NCI-H1694 (cell line): ENCODE measurements around the gene MCRIP2.

ENCODE experiments used
- DNase-seq: peaks from one replicate; lab custom pipeline; 2025; lab: John Stamatoyannopoulos, UW

The MCRIP2 gene

DNA sequence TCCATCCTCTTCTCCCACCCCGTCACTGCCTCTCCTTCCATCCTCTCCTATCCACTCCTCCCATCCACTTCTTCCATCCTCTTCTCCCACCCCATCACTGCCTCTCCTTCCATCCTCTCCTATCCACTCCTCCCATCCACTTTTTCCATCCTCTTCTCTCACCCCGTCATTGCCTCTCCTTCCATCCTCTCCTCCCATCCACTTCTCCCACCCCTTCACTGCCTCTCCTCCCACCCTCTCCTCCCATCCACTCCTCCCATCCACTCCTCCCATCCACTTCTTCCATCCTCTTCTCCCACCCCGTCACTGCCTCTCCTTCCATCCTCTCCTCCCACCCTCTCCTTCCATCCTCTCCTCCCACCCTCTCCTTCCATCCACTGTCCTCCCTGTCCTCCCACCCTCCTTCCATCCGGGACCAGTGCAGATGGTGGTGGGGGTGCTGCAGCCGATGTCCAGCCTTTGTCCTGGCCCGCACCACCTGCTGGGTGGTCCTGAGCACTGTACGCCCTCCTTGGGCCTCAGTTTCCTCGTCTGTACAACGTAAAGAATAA is 9.7 kb upstream of the MCRIP2 start:
- DNase-seq = no peak

DNA sequence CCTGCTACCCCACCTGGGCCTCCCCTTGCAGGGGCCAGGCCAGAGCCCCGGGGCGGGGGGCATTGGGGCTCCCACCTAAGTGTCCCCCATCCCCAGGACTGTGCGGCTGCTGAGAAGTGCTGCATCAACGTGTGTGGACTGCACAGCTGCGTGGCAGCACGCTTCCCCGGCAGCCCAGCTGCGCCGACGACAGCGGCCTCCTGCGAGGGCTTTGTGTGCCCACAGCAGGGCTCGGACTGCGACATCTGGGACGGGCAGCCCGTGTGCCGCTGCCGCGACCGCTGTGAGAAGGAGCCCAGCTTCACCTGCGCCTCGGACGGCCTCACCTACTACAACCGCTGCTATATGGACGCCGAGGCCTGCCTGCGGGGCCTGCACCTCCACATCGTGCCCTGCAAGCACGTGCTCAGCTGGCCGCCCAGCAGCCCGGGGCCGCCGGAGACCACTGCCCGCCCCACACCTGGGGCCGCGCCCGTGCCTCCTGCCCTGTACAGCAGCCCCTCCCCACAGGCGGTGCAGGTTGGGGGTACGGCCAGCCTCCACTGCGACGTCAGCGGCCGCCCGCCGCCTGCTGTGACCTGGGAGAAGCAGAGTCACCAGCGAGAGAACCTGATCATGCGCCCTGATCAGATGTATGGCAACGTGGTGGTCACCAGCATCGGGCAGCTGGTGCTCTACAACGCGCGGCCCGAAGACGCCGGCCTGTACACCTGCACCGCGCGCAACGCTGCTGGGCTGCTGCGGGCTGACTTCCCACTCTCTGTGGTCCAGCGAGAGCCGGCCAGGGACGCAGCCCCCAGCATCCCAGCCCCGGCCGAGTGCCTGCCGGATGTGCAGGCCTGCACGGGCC is 8.9 kb upstream of the MCRIP2 start:
- no peak for DNase-seq

DNA sequence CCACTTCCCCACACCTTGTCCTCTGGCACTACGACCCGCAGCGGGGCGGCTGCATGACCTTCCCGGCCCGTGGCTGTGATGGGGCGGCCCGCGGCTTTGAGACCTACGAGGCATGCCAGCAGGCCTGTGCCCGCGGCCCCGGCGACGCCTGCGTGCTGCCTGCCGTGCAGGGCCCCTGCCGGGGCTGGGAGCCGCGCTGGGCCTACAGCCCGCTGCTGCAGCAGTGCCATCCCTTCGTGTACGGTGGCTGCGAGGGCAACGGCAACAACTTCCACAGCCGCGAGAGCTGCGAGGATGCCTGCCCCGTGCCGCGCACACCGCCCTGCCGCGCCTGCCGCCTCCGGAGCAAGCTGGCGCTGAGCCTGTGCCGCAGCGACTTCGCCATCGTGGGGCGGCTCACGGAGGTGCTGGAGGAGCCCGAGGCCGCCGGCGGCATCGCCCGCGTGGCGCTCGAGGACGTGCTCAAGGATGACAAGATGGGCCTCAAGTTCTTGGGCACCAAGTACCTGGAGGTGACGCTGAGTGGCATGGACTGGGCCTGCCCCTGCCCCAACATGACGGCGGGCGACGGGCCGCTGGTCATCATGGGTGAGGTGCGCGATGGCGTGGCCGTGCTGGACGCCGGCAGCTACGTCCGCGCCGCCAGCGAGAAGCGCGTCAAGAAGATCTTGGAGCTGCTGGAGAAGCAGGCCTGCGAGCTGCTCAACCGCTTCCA is 8.1 kb upstream of the MCRIP2 start:
- DNase-seq = no peak

DNA sequence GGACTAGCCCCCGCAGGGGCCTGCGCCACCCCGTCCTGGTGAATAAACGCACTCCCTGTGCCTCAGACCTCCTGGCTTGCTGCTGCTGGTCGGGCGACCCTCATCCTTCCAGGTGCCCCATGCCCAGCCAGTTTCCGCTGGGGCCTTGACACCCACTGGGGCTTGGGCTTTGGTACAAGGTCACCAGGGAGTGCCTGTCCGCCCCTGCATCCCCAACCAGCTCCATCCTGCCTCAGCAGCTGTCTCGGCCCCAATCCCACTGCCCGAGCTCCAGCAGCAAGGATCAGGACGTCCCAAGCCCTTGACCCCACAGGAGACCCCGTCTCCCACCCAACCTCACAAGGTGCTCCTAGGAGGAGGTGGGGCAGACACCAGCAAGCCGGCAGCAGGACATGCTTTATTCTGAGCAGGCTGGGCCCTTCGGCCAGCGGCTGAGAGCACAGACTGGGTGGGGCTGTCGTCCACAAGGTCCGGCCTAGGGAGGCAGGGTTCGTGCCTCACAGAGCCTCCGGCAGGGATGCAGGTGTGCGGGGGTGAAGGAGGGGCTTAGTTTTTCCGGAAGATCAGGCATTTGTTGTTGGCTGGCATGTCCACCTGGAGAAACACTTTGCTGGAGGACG is 7.5 kb upstream of the MCRIP2 start:
- no peak for DNase-seq

DNA sequence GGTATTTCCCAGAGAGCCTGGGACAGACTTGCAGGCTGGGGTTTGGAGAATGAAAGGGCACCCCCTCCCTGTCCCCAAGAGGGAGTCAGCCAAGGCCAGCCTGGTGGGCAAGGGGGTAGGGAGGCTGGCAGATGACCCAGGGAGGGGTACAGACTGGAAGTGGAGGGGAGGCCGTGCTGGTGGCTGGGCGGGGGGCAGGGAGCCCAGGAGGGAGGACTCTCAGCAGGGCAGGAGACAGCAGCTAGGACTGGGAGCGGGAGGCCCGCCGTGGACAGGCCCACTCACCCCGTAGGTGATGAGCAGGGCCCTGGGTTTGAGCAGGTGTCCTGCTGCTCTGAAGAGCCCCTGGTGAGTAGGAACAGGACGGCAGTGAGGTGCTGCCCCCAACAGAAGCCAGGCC is 6.6 kb upstream of the MCRIP2 start:
- no peak for DNase-seq

DNA sequence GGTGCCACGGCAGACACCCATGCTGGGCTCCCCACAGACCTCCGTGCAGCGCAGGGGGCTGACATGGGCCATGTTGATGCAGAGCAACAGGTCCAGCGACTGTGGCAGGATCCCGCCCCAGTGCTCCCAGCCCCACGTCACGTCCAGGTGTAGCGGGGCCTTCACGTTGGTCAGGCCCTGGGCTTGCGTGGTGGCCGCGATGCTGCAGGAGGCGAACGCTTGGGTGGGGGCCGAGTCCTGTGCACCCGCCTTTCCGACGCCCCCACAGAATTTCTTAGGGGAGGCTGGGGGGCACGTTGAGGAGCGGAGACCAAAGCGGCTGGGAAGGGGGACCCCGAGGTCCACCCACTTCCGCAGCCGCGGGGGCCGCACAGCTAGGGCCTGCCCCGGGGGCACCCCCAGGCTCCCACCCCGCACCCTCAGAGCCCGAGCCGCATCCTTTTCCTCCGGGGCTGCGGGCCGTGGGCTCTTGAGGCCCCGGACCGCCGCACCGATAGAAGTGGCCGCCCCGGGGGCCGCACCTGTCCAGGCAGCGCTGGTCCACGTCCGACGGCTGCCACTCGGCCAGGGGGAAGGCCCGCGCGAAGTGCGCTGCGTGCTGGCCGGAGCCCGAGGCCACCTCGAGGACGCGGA is 5.9 kb upstream of the MCRIP2 start:
- DNase-seq = no peak

DNA sequence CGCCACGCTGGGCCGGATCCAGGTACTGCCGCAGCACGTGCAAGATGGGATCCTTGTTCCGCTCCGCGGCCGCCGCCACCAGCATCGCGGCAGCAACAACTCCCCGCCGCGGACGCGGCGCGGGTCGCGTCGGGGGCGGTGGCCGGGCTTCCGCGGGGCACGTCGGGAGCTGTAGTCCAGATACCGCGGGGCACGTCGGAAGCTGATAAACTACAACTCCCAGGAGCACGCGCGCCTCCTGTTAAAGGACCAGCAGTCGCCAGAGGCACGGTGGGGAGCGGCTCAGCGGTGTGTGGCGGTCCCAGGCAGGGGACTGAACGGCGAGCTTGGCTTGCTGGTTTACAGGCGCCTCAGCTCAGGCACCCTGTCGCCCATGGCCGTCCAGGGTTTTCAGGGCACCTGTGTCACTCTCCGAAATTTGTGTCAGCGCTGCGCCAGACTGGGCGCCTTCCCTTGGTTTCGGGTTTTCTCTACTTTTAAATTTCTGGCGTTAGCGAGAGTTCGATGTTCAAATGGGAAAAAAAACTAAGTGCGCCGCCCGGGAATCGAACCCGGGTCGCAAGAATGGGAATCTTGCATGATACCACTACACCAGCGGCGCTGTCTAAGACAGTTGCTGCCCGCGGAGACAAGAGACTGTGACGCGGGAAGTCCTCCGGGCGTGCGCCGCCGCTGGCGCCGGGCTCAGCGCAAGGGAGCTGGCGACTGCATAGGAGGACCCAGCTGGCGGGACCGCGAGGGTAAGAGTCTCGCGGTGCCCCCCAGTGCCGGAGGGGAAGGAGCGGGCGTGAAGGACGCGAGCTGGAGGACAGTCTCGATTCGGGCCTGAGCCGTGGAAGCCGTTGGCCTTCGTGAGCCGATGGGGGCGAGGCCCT is 5.2 kb upstream of the MCRIP2 start, which contains the start of gene METTL26:
Gene METTL26 (minus strand): TSS at position 100 of the 875 bp plus-strand sequence. CDS start 15 bp downstream, at position 85.
- DNase-seq = peak; percentile 82

DNA sequence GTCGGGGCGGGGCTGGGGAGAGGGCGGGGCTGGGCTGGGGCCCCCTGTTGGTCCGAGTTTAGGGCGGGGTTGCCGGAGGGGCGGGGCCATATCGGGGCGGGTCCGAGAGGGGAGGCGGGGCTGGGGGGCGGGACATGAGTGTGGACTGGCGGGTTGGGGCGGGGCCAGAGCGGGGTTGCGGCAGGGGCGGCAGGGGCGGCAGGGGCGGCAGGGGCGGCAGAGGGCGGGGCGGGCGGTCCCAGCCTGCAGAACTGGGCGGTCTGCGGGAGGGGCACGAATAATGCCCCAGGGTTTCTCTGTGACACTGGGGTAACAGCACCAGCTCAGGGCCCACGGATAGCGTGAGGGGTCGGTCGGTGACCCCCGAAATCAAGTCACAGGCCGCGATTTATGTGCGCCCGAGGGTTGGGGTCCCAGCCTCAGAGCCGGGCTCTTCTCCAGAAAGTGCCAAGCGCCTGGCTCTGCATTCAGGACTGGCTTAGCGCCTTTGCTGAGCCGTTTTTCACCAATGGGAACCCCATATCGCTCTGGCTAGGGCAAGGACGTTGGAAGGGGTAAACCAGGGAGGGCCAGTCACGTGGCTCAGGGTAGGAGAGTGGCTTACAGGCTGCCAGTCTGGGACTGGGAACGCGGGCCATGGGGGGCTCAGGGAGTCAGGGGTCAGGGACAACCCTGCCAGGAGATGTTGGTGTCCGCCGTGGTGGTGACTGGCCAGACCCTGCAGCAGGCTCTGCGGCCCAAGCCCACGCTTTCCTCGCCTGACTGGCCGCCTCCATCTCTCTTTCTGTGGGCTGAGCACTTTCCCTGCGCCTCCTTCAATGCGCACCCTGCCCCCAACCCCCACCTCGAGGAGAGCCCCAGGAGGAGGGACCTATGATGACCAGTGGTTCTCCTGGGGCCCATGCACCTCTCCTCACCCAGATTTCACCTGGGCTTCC is 4.3 kb upstream of the MCRIP2 start:
- no peak for DNase-seq

DNA sequence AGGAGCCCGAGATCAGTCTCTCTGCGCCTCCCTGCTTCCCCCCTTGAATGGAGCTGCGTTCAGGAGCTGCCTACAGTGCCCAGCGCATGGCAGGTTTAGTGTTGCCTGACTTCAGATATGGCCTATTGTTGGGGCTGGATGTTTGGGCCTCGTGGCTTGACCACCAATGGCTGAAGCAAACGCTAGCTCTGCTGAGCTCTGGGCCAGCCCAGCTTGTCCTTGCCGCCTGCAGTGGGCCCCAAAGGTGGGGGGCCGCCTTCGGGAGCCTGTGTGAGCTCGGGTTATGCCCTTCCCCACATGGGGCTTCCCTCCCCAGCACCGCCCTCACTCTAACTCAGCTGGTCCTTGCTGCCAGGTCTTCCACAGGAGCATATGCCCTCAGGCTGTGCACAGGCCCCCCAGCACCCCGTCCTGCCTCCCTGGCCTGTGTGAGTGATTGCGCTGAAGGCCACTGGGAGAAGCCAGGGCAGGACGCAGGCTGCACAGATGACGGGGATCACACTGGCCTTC is 3.5 kb upstream of the MCRIP2 start:
- no peak for DNase-seq

DNA sequence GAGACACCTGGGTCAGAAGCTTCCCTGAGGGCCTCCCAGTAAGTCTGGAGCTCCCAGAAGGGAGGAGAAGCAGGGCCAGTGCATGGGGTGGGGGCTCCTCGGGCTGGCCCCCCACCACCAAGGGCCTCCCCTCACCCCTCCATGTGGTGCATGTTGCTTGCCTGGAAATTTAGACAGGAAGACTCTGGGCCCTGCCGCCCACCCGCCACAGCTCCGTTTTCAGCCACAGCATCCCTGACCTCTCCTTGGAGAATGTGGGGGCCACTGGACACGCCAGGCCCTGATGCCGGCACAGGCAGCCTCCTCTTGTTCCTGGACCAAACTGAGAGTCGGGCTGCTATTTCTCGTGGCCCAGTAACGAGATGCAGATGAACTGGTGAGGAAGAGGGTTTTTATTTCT is 2.8 kb upstream of the MCRIP2 start:
- no peak for DNase-seq

DNA sequence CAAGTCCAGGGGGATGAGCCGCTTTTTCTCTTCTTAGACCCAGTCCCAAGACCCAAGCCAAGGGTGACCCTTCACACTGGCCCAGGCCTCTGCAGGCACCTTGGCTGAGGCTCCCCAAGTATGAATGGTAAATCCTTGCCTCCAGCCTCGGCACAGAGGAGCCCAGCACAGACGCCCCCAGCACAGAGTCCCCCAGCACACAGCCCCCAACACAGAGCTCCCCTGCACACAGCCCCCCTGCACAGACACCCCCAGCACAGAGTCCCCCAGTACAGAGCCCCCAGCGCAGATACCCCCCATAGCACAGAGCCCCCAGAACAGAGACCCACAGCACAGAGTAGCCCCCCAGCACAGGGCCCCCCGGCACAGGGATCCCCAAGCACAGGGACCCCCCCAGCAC is 1.0 kb upstream of the MCRIP2 start:
- no peak for DNase-seq

DNA sequence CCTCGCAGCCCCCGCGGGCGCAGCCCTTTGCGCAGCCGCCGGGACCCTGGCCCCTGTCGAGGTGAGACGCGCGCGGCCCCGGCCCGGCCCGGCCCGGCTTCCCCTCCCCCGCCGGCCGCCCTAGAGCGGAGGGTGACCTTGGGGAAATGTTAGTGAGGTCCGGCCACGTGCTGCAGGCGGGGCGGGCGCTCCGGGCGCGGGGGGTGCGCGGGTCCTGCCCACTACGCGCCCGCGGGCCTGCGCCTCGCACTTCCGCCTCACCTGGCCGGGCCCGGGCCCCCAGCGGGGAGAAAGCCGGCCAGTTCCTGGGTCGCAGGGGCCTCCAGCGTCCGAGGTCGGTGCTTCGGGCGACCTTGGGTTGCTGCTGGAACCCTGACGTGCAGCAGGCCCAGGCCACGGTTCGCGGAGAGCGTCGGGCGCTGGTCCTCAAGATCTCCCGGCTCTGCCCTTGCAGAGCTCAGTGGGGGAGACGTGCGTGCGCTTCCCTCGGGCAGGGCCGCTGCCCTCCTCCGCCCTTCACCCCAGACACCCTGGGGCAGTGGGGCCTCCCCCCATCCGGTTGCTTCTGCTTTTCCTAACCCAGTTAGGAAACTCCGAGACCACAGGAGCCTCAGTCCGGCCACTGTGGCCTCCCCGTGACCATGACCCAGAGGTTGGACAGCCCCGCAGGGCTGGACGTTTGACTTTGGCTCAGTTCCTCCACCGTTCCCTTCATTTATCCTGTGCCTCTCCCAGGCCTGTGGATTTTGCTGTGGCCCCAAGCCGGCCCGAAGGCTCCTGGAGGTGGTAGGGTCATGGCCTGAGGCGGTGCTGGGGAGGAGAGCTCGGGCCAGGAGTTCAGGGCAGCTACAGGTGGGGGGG is 791 bp downstream of the MCRIP2 start:
- no peak for DNase-seq

DNA sequence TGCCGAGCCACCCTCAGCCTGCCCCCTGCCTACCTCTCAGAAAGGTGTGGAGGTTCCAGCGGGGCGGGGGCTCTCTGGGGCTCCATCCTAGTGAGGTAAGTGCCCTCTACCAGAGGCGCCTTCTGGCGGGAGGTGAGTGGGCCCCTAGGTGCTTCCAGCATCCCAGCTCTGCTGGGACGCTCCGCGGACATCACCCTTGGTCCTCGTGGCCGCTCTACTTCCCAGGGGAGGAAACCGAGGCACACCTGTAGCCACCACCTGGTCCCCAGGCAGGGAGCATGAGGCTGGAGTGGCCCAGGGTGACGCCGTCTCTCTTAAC is 1.4 kb downstream of the MCRIP2 start:
- DNase-seq = no peak

DNA sequence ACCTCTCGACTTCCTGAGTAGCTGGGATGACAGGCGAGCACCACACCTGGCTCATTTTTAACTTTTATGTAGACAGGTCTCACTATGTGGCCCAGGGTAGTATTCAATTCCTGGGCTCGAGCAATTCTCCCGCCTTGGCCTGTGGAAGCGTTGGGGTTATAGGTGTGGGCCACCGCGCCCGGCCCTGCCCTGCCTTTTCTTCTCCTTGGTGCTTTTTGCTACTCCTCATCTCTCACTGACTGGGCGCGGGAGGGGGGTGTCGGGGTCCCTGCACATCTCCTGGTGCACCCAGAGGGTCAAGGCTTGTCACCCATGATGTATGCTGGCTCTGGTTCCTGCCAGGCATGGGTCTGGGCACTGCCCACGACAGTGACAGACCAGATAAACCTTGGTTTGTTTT is 2.9 kb downstream of the MCRIP2 start:
- DNase-seq = no peak

DNA sequence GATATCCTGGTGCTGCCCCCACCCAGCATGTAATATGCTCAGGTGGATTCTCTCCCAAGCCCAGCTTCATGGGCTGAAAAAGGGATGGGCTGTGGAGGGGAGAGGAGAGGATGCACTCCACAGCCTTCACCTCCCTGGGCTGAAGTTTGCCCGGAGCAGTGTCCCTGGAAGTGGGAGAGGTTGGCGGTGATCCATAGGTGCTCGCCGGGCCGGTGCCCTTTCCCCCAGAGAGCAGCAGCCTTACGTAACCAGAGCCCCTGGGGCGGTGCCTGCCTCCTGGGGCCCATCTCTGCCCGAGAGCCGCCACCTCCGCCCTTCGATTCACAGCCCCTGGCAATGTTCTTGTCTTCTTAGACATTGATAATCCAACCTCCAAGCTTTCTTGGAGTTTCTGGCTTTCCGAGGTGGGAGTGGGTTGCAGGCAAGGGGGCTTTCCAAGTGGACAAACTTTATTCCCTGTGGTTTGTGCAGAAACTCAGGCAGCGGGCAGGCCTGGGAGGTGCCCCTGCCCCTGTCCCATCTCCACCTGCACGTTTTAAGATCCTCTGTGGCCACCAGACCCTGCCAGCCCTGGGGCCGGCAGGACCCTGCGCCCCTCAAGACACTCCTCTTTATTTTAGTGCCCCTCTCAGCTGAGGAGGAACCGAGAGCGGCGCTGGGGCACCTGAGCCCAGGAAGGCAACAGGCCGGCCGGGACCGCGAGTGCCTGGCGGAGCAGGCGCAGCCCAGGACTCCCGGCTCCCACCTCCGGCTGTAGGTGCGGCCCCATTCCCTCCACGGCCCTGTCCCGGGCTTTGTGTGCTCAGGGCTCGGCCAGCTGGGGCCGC is 4.4 kb downstream of the MCRIP2 start:
- DNase-seq = no peak

DNA sequence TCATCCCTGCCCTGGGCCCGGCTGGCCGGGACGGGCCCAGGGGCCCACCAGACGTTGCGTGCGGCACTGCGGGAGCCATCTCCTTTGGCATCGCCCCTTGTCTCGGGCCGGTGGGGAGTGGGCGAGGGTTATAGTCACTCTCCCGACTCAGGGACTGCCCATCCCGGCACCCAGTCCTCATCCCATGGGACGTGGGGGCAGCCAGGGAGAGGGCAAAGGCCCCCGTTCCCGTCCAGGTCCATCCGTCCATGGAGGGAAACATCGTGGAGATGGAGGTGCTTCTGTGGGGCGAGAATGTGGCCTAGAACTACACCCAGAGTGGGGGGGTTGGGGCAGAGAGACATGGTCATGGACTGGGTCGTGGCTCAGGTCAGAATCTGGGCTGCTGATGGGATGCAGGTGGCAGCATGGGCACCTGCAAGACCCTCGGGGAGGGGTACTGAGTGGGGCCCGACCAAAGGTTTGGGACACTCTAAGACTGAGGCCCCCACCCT is 5.1 kb downstream of the MCRIP2 start:
- DNase-seq = no peak

DNA sequence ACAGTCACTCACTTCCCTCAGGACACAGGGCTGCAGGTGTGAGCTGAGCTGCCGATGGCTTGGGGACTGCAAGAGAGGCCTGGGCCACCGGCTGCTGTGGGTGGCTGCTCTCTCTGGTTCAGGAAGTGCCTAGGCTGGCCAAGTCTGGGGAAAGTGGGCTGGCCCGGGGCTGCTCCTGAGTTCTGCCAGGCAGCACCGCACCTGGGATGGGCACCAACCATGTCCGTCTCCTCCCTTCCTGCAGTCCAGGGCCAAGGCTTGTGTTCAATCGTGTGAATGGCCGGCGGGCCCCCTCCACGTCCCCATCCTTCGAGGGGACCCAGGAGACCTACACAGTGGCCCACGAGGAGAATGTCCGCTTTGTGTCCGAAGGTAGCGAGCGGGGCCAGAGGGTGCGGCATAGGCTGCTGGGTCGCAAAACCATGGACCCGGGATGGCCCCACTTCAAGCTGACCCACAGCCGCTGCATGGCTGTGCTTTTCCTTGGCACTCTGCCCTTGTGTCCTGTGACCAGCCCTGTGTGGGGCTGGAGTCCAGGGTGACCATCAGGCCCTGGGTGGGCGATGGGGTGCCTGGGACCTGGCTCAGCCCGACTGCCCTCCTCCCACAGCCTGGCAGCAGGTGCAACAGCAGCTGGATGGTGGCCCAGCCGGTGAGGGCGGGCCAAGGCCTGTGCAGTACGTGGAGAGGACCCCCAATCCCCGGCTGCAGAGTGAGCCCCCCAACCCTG is 5.7 kb downstream of the MCRIP2 start:
- no peak for DNase-seq
